ENCODE results near the gene HDDC2. TPM values are rescaled to one million over a fixed set of nuclear protein-coding genes. Genes with fewer than 3 reads are reported as not detected.

Gene HDDC2
- polyA plus RNA-seq, 1 donor from 2014 or later = 75.2 TPM

DNA sequence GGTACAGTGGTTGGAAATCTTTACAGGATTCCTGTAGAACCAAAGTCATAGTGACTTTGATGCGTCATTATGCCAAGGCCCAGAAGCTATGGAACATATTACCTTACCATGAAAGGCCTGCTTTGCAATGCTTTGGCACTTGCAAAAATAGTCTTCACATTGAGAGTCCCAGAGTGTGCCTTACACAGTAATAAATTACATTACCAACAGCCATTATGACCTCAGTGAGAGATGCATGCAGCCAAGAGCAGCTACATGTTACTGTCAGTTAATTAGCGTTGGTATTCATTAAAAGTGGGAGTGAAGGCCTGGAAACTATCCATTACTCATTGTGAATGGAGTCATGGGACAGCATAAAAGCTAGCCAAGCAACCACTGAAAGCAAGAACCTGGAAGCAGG lies 39.2 kb upstream of the HDDC2 start:
- no peaks in the 10 kb centered on the region for H3F3A ChIP-seq (ENCODE audit: insufficient read depth, low read length, poor library complexity, severe bottlenecking)
- TF ChIP-seq TAF1 (IDR thresholded peaks at IDR 0.05; ENCODE audit: low read depth) = no peak
- TF ChIP-seq, protein P1, sequence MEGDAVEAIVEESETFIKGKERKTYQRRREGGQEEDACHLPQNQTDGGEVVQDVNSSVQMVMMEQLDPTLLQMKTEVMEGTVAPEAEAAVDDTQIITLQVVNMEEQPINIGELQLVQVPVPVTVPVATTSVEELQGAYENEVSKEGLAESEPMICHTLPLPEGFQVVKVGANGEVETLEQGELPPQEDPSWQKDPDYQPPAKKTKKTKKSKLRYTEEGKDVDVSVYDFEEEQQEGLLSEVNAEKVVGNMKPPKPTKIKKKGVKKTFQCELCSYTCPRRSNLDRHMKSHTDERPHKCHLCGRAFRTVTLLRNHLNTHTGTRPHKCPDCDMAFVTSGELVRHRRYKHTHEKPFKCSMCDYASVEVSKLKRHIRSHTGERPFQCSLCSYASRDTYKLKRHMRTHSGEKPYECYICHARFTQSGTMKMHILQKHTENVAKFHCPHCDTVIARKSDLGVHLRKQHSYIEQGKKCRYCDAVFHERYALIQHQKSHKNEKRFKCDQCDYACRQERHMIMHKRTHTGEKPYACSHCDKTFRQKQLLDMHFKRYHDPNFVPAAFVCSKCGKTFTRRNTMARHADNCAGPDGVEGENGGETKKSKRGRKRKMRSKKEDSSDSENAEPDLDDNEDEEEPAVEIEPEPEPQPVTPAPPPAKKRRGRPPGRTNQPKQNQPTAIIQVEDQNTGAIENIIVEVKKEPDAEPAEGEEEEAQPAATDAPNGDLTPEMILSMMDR (IDR thresholded peaks at IDR 0.05; ENCODE audit: poor library complexity, severe bottlenecking) = no peak
- no peak for TF ChIP-seq POLR2AphosphoS5 (IDR thresholded peaks at IDR 0.05)
- TF ChIP-seq MXI1 (conservative IDR thresholded peaks at IDR 0.05; ENCODE audit: poor library complexity, severe bottlenecking) = no peak
- TF ChIP-seq RAD21 (conservative IDR thresholded peaks at IDR 0.05) = no peak
- no peak for TF ChIP-seq EZH2 (IDR thresholded peaks at IDR 0.05; ENCODE audit: borderline replicate concordance, insufficient read depth, low read length, poor library complexity, severe bottlenecking)
- no peak for TF ChIP-seq SMC3 (conservative IDR thresholded peaks at IDR 0.05; ENCODE audit: poor library complexity)
- TF ChIP-seq EP300 (conservative IDR thresholded peaks at IDR 0.05; ENCODE audit: poor library complexity, severe bottlenecking) = no peak
- TF ChIP-seq, protein P2, sequence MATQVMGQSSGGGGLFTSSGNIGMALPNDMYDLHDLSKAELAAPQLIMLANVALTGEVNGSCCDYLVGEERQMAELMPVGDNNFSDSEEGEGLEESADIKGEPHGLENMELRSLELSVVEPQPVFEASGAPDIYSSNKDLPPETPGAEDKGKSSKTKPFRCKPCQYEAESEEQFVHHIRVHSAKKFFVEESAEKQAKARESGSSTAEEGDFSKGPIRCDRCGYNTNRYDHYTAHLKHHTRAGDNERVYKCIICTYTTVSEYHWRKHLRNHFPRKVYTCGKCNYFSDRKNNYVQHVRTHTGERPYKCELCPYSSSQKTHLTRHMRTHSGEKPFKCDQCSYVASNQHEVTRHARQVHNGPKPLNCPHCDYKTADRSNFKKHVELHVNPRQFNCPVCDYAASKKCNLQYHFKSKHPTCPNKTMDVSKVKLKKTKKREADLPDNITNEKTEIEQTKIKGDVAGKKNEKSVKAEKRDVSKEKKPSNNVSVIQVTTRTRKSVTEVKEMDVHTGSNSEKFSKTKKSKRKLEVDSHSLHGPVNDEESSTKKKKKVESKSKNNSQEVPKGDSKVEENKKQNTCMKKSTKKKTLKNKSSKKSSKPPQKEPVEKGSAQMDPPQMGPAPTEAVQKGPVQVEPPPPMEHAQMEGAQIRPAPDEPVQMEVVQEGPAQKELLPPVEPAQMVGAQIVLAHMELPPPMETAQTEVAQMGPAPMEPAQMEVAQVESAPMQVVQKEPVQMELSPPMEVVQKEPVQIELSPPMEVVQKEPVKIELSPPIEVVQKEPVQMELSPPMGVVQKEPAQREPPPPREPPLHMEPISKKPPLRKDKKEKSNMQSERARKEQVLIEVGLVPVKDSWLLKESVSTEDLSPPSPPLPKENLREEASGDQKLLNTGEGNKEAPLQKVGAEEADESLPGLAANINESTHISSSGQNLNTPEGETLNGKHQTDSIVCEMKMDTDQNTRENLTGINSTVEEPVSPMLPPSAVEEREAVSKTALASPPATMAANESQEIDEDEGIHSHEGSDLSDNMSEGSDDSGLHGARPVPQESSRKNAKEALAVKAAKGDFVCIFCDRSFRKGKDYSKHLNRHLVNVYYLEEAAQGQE (IDR thresholded peaks at IDR 0.05; ENCODE audit: borderline replicate concordance) = no peak
- H3K27ac ChIP-seq (ENCODE audit: low read length) = no peak overlapping the region
- no peaks in the 10 kb centered on the region for H3K27me3 ChIP-seq (ENCODE audit: insufficient read depth, low read depth, low read length)
- H3K9me2 ChIP-seq (ENCODE audit: insufficient read depth, low read length) = no peaks in the 10 kb centered on the region
- no peaks in the 10 kb centered on the region for H3K79me2 ChIP-seq (replicated peaks; ENCODE audit: insufficient read depth, low read length)
- no peaks in the 10 kb centered on the region for H4K20me1 ChIP-seq (ENCODE audit: insufficient read depth)
- no peaks in the 10 kb centered on the region for H3K9me3 ChIP-seq (ENCODE audit: low read length)
- no peak overlapping the region for H3K9ac ChIP-seq (ENCODE audit: low read length)
- H2AFZ ChIP-seq (ENCODE audit: low read depth, low read length) = no peak overlapping the region
- no peak overlapping the region for H3K4me3 ChIP-seq (ENCODE audit: low read length)
- H3K4me2 ChIP-seq (ENCODE audit: low read length) = no peak overlapping the region
- no peaks in the 10 kb centered on the region for H3K36me3 ChIP-seq (ENCODE audit: insufficient read depth, low read length)

DNA sequence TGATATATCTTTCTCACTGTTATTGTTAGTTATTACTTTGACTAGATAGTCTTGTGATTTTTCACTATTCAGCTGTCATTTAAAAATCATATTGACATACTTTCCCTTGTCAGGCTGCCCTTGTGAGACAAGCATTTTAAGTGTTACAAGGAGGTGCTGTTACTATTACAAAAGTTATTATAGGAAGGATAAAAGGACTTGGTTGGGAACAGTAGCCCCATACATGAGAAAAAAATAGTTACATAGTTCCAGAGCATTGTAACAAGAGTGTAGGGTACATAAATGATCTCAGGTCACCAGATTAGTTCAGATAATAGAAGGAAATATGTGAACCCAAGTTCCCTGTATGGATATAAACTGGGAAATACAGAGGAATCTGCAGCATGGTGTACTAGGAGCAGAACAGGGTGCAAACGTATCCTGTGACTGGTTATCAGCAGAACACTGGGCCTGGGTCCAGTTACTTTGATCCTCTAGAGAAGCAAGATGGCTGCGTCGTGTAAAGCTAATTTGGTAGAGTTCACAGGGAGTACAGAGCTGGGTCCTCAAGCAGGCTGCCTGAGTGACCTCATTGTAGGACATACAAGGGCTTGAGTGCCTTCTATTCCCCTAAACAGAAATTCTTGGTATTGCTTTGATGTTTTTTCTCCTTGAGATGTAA lies 38.5 kb upstream of the HDDC2 start:
- Histone ChIP-seq H3F3A (ENCODE audit: insufficient read depth, low read length, poor library complexity, severe bottlenecking) (no peaks in the 10 kb centered on the region), H3K27me3 (ENCODE audit: insufficient read depth, low read depth, low read length) (no peaks in the 10 kb centered on the region), H4K20me1 (ENCODE audit: insufficient read depth) (no peaks in the 10 kb centered on the region), H2AFZ (ENCODE audit: low read depth, low read length) (no peak overlapping the region), H3K36me3 (ENCODE audit: insufficient read depth, low read length) (no peaks in the 10 kb centered on the region), H3K79me2 (replicated peaks; ENCODE audit: insufficient read depth, low read length) (no peaks in the 10 kb centered on the region), H3K4me3 (ENCODE audit: low read length) (no peak overlapping the region), H3K9me3 (ENCODE audit: low read length) (no peaks in the 10 kb centered on the region), H3K27ac (ENCODE audit: low read length) (no peak overlapping the region), H3K9me2 (ENCODE audit: insufficient read depth, low read length) (no peaks in the 10 kb centered on the region), H3K4me2 (ENCODE audit: low read length) (no peak overlapping the region), H3K9ac (ENCODE audit: low read length) (no peak overlapping the region)
- TF ChIP-seq EP300 (conservative IDR thresholded peaks at IDR 0.05; ENCODE audit: poor library complexity, severe bottlenecking) = no peak
- no peak for TF ChIP-seq EZH2 (IDR thresholded peaks at IDR 0.05; ENCODE audit: borderline replicate concordance, insufficient read depth, low read length, poor library complexity, severe bottlenecking)
- TF ChIP-seq, protein P1 (IDR thresholded peaks at IDR 0.05; ENCODE audit: poor library complexity, severe bottlenecking) = no peak
- TF ChIP-seq MXI1 (conservative IDR thresholded peaks at IDR 0.05; ENCODE audit: poor library complexity, severe bottlenecking) = no peak
- no peak for TF ChIP-seq POLR2AphosphoS5 (IDR thresholded peaks at IDR 0.05)
- no peak for TF ChIP-seq SMC3 (conservative IDR thresholded peaks at IDR 0.05; ENCODE audit: poor library complexity)
- no peak for TF ChIP-seq RAD21 (conservative IDR thresholded peaks at IDR 0.05)
- TF ChIP-seq, protein P2 (IDR thresholded peaks at IDR 0.05; ENCODE audit: borderline replicate concordance) = no peak
- TF ChIP-seq TAF1 (IDR thresholded peaks at IDR 0.05; ENCODE audit: low read depth) = no peak
